HPDE6-E6E7 (cell line): ENCODE measurements around the gene PRDM2.

Experiments
- DNase-seq: peaks from one replicate; pipeline ENCODE4 v3.0.0; 2011; ENCODE audit warnings: missing footprints; ENCODE audit errors: extremely low spot score

The PRDM2 gene

GRCh38 chr1:13814131-13814530 lies 114.1 kb downstream of the PRDM2 start:
- DNase-seq, result no peak

GRCh38 chr1:13816016-13816760 lies 116.2 kb downstream of the PRDM2 start:
- no peak for DNase-seq

GRCh38 chr1:13817906-13818305 lies 117.9 kb downstream of the PRDM2 start:
- DNase-seq, result no peak

DNA sequence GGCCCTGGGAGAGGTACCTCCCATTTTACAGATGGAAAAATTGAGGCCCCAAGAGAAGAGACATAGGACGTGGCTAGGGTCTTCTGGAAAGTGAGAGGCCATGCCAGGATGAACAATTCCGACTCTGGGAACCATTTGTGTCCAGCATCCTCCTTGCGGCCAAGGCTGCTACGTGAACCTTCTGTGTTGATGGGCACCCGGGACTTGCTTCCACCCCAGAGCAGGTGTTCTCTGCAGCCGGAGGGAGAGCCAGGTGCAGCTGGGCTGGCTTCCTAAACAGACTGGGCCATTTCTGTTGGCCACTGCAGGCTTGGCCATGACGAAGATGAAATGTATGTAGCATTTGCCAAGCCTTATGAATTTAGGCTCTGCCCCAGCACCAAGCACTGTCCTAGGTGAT lies 118.9 kb downstream of the PRDM2 start:
- no peak for DNase-seq

DNA sequence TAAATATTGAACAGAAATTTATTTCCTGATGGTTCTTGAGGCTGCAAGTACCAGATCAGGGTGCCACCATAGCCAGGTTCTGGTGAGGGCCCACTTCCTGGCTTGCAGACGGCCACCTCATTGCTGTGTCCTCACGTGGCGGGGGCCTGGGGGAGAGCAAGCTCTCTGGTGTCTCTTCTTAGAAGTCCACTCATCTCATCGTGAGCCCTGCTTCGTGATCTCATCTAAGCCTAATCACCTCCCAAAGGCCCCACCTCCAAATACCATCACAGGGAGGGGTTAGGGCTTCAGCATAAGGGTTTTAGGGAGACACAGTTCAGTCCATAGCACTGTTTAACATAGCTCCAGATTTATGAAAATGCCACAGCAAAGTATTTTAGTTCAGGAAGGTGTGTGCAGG lies 119.7 kb downstream of the PRDM2 start:
- no peak for DNase-seq

DNA sequence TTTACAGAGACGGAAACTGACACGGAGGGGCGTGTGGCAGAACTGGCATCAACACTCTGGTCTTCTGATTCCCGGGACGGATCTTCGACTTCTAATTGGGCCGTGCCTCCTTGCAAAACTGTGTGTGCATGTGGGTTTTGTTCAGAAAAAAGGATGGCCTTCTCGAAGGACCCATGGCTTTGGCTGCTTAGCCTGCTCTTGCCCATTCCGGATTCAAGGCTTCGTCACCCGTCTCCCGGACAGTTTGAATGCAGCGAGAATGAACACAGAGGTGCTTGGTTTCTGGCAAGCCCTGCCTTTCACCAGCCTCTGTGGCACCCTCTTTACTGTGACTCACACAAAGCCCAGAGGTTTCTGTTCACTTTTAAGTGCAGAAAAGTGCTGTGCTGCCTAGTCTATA lies 120.1 kb downstream of the PRDM2 start:
- no peak for DNase-seq

GRCh38 chr1:13820456-13820855 lies 120.5 kb downstream of the PRDM2 start:
- no peak for DNase-seq

GRCh38 chr1:13823126-13823880 lies 123.3 kb downstream of the PRDM2 start:
- no peak for DNase-seq

DNA sequence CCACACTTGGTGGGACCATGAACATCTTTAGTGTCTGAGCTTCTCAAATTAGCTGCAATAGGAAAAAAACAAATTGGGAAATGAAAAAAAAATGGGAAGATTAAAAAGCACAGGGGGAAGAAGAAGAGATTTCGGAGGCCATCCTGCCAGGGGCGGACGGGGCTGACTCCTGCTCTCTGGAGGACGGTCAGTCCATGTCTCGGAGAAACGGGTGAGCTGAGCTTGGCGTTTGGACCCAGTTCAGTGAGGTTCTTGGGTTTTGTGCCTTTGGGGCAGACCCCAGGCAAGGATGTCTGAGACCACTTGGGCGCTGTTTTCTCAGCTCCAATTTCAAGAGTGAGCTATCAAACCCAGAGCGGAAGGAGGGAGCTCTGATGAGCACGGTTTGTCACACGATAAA lies 123.9 kb downstream of the PRDM2 start:
- no peak for DNase-seq

DNA sequence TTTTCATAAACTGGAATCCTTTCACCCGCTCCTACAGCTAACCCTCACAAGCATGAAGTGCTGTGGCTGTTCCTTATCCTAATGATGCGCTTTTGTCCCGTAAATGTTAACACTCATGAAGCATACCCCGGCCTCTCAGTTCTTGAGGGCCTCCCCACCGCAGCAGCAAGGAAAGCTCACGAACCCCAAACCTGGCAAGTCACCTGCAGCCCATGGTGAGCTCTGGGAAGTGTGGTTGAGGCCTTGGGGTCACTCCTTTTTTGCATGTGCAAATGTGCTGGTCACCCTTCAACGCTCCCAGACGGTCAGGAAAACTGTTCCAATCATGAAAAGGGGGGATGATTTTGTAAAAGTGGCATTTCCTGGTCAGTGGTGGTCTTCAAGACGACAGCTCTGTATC lies 124.6 kb downstream of the PRDM2 start:
- DNase-seq, result no peak

DNA sequence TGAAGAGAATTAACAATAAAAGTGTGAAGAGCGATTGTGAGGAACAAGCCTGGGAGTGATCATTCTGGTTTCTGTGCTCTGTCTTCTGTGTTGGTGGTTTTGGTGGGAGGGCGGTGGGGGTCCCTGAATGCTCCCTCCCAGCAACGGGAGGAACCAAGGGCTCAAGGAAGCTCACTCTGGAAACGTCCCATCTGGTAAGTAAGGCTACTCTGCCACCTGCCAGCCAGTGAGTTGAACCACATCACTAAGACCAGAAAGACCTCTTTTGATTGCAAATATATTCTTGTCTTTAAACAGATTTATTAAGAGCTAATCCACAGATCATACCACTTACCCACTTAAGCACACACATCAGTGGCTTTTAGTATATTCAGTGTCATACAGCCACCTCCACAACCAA lies 125.0 kb downstream of the PRDM2 start:
- DNase-seq, result no peak

GRCh38 chr1:13826009-13826408 lies 126.0 kb downstream of the PRDM2 start:
- DNase-seq, result no peak

- no peak for DNase-seq
Measured at GRCh38 chr1:13826591-13826990, 126.6 kb downstream of the PRDM2 start.

- DNase-seq, result peak; percentile 40
Measured at GRCh38 chr1:13828454-13829151, 128.6 kb downstream of the PRDM2 start.

GRCh38 chr1:13829152-13829769 lies 129.3 kb downstream of the PRDM2 start:
- no peak for DNase-seq

DNA sequence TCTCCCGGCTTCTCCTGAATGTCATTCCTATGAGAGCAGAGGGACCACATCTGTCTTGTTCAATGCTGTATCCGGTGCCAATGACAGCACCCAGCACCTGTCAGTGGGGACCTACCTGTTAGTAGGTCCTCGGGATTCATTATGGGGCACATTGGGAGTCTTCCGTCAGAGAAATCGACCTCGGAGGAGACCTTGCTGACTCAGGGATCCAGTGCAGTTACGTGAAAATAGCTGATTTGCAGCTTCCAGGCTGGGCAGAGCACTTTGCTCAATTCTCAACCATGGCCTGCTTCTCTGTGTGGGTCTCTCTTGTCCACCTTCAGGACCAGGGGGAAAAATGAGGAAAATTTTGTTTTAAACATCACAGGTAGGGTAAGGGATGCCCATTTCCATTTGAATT lies 130.2 kb downstream of the PRDM2 start:
- DNase-seq, result no peak

DNA sequence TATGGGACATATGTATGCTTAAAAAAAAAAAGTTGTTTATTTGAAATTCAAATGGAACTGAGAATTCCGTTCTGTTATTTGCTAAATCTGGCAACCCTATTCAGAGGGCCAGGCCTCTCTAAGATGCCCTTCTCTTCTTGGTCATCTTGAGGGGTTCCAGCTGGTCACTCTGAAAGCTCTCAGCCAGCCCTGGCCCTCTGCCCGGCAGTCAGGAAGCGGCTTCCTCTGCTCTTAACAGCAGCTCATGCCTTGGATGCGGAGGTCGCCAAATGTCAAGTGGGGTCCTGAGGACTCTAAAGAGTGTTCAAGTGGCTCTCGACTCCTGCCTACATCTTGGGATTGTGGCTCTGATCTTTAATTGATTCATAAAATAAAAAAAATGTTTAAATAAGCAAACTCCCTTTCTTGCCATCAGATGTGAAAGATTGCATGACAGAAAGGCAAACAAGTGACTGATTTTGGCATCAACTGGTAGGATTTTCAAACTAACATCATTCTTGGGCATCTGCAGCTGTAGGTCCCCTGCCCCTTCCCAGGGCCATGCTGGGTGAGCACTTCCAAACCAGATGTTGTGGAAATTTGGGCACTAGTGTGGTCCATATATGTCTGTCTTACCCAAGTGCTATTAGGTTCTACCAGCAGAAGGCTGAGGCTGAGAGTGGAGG lies 130.8 kb downstream of the PRDM2 start:
- DNase-seq, result no peak

GRCh38 chr1:13832100-13832499 lies 132.1 kb downstream of the PRDM2 start:
- no peak for DNase-seq

DNA sequence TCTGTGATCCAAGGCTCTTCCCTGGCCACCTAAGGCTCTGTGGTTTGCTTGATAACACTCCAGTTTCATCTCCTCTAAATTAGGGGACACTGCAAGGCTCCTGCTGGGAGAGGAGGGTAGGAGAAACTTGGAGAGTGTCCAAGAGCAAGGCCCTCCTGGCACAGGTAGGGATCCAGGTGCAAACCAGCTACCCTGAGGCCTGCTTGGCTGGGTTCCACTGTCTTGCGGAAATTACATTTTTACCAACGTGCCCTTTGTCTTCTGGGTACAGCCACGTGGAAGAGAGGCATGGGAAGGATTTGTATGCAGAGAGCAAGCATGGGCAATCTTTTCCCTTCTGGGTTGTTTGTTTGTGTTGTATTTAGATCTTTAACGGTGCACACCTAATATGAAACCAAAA lies 132.5 kb downstream of the PRDM2 start:
- DNase-seq, result no peak

DNA sequence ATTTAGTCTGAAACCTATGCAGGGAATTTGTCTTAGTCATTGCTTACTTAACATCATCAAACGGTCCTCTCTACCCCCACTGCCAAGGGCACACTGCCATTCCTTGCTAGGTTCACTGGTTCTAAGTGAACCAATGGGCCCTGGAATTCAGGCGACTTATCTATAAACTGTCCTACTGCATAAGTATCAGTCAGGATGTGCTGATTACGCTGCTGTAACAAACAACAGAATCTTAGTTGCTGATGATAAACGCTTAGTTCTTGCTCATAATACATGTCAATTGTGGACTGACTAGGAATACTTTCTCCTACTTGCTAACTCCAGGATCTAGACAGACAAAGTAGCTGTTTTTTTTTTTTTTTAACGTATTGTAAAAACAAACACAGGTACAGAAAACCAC lies 136.1 kb downstream of the PRDM2 start:
- no peak for DNase-seq

- DNase-seq, result no peak
Measured at GRCh38 chr1:13836631-13837030, 136.6 kb downstream of the PRDM2 start.

DNA sequence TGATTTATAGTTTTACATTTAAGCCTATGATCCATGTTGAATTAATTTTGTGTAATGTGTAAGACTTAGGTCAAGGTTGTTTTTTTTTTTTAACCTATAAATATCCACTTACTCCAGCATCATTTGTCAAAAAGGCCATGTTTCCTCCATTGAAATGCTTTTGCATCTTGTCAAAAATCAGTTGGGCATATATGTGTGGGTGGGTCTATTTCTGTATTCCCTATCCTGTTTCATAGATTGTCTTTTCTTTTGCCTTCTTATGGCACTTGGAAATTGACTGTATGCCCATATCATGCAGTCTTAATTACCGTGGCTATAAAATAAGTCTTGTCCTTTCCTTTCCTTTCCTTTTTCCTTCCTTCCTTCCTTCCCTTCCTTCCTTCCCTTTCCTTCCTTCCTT lies 138.2 kb downstream of the PRDM2 start:
- no peak for DNase-seq
